ENCODE measurements around the gene CDC42.

The CDC42 gene

GRCh38 chr1:22132517-22133235 is 80.2 kb downstream of the CDC42 start:
- no peak for FAIRE-seq

- no peak for FAIRE-seq
Measured at GRCh38 chr1:22133247-22133930, 80.9 kb downstream of the CDC42 start.

GRCh38 chr1:22133931-22134324 is 81.4 kb downstream of the CDC42 start:
- no peak for FAIRE-seq

GRCh38 chr1:22137004-22137720 is 84.7 kb downstream of the CDC42 start:
- FAIRE-seq, result no peak

DNA sequence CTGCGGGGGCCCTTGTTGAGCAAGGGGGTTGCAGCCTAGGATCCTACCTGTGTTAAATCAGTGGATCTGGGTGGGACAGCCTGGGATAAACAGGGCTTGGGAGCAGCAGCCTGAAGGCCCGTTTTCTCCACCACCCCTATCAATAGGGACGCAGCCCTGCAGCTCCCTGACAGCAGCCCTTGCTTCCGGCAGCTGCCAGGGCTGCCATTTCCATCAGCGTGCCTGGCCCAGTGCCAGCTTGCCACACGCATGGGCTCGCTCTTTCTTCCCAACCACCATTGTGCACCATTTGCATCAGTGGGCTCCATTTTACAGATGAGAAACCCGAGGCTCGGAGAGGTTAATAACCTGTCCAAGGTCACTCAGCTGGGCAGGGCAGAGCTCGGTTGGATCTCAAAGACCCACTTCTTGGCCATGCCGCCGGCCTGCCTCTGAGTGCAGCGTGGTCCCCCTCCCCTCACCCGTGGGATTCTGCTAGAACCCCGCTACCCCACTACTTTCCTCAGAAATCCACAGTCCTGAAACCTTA is 86.6 kb downstream of the CDC42 start:
- FAIRE-seq, result no peak

GRCh38 chr1:22139817-22140216 is 87.3 kb downstream of the CDC42 start:
- FAIRE-seq, result no peak
